HepG2 (cell line): ENCODE measurements around the gene CENPP. TPM values are rescaled to one million over a fixed set of nuclear protein-coding genes. Genes with fewer than 3 reads are reported as not detected.
A peak's percentile ranks its signal among the peaks of the same experiment; 100 is the strongest.

Experiments
- ATAC-seq: fragments of 200-7000 bp; cut with Tn5 transposase; 3 replicates; pipeline ENCODE4 v1.9.1; 2020; ENCODE audit warnings: mild to moderate bottlenecking, moderate library complexity
- BruUV-seq: library from RNA; stranded (reverse); fragments of 400-500 nt; replicated peaks from 2 replicates; lab custom pipeline; 2021; lab: Mats Ljungman, UMichigan
- CTCF ChIA-PET: fragments of 300-600 bp; formaldehyde crosslinking; extraction: SDS; loops from one replicate; lab custom pipeline; 2021; ENCODE audit warnings: low total read pairs, inconsistent platforms, low intra/inter-chr PET ratio; lab: Yijun Ruan, JAX
- POLR2A ChIA-PET: fragments of 350-600 bp; sonication (Branson Sonifier 250); formaldehyde crosslinking; loops from one replicate; lab custom pipeline; 2020; ENCODE audit warnings: antibody characterized with exemption, inconsistent platforms; lab: Yijun Ruan, JAX
- DNase-seq: peaks from one replicate; pipeline ENCODE4 v3.0.0-alpha.2; 2015; ENCODE audit warnings: low spot score
- FAIRE-seq: peaks from 3 replicates; lab custom pipeline; 2011; peaks lifted over from hg19 to GRCh38; lab: Jason Lieb, UNC
- H2AFZ ChIP-seq: one replicate; pipeline ENCODE4 v1.6.1; 2011; ENCODE audit warnings: low read length, inconsistent platforms
- H3K27ac ChIP-seq: fragments of 300-600 bp; 3 replicates; pipeline ENCODE4 v1.8.0; 2011; ENCODE audit warnings: mixed run types, mild to moderate bottlenecking, mixed read lengths, low read length, inconsistent platforms; ENCODE audit not compliant: insufficient read depth; ENCODE audit errors: extremely low read length
- H3K27me3 ChIP-seq, 2 experiments: fragments of 200-600 bp in 1 of 2; 2 replicates in 1 of 2; 3 replicates in 1 of 2; pipeline versions ENCODE4 v1.6.0 to v1.8.0; 2011; ENCODE audit warnings: low read length in 2 of 2, mild to moderate bottlenecking in 2 of 2, moderate library complexity in 2 of 2, inconsistent platforms in 1 of 2; ENCODE audit not compliant: insufficient read depth in 2 of 2, control insufficient read depth in 1 of 2
- H3K36me3 ChIP-seq, 2 experiments: fragments of 200-600 bp in 1 of 2; replicated peaks in 1 of 2; 2 replicates in 1 of 2; 3 replicates in 1 of 2; pipeline versions ENCODE4 v1.5.1 to v1.8.0; 2011; ENCODE audit warnings: low read length in 2 of 2, inconsistent platforms in 1 of 2; ENCODE audit not compliant: insufficient read depth in 2 of 2, control insufficient read depth in 1 of 2
- H3K4me1 ChIP-seq: 2 replicates; pipeline ENCODE4 v1.5.1; 2012; ENCODE audit warnings: low read length, inconsistent platforms; ENCODE audit not compliant: insufficient read depth
- H3K4me2 ChIP-seq: 2 replicates; pipeline ENCODE4 v1.6.0; 2011; ENCODE audit warnings: low read depth, low read length, inconsistent platforms
- H3K4me3 ChIP-seq, 3 experiments: fragments of 200-600 bp in 1 of 3; sonication (generic), shearing (Covaris generic) in 1 of 3; replicated peaks in 1 of 3; 2 replicates each; pipeline ENCODE4 v1.5.1; 2011 to 2016; ENCODE audit warnings: low read length in 3 of 3, inconsistent platforms in 2 of 3, low read depth in 2 of 3, mild to moderate bottlenecking in 2 of 3, control low read depth in 1 of 3, mixed read lengths in 1 of 3; ENCODE audit not compliant: insufficient read depth in 1 of 3
- H3K79me2 ChIP-seq: one replicate; pipeline ENCODE4 v1.6.1; 2011; ENCODE audit warnings: low read length, inconsistent platforms; ENCODE audit not compliant: insufficient read depth
- H3K9ac ChIP-seq: 2 replicates; pipeline ENCODE4 v1.6.0; 2011; ENCODE audit warnings: mild to moderate bottlenecking, low read depth, low read length, inconsistent platforms; ENCODE audit not compliant: insufficient read depth
- H3K9me3 ChIP-seq: 2 replicates; pipeline ENCODE4 v1.5.1; 2012; ENCODE audit warnings: mild to moderate bottlenecking, low read length
- H4K20me1 ChIP-seq: 2 replicates; pipeline ENCODE4 v1.6.0; 2011; ENCODE audit warnings: inconsistent platforms, mild to moderate bottlenecking, low read length, moderate library complexity; ENCODE audit not compliant: insufficient read depth
- ATF7 ChIP-seq, 2 experiments: fragments of 450-650 bp in 1 of 2; sonication (generic) in 1 of 2; formaldehyde crosslinking in 1 of 2; IDR thresholded peaks; 2 replicates each; pipeline versions ENCODE4 v1.4.0 to v1.6.1; 2016 to 2020; ENCODE audit warnings: antibody characterized with exemption in 1 of 2, mild to moderate bottlenecking in 1 of 2, missing genetic modification reagents in 1 of 2
- FOXA1 ChIP-seq, 2 experiments: fragments of 450-650 bp in 1 of 2; sonication (generic) in 1 of 2; formaldehyde crosslinking in 1 of 2; IDR thresholded peaks; 2 replicates each; pipeline versions ENCODE4 v1.4.0 to v1.6.1; 2016 to 2020; ENCODE audit warnings: missing genetic modification reagents in 1 of 2
- KAT2B ChIP-seq: fragments of 150-350 bp; IDR thresholded peaks from 2 replicates; pipeline ENCODE4 v1.6.1; 2014; ENCODE audit warnings: low read depth, low read length, borderline replicate concordance
- NPAS2 ChIP-seq: sonication (generic); formaldehyde crosslinking; IDR thresholded peaks from 2 replicates; pipeline ENCODE4 v1.8.0; 2022; ENCODE audit warnings: mild to moderate bottlenecking, missing genetic modification reagents, borderline replicate concordance
- RNF219 ChIP-seq: sonication (generic); formaldehyde crosslinking; IDR thresholded peaks from 2 replicates; pipeline ENCODE4 v1.5.0; 2020; ENCODE audit warnings: mild to moderate bottlenecking, missing genetic modification reagents
- SKI ChIP-seq: fragments of 450-650 bp; IDR thresholded peaks from one replicate; pipeline ENCODE4 v1.6.1; 2018; ENCODE audit warnings: mild to moderate bottlenecking; ENCODE audit not compliant: partially characterized antibody
- TRIM24 ChIP-seq: sonication (generic); formaldehyde crosslinking; IDR thresholded peaks from 2 replicates; pipeline ENCODE4 v1.8.0; 2022; ENCODE audit warnings: mild to moderate bottlenecking, missing genetic modification reagents
- ZBTB25 ChIP-seq: IDR thresholded peaks from 2 replicates; pipeline ENCODE4 v1.6.1; 2018; ENCODE audit warnings: missing genetic modification reagents
- ZFAT ChIP-seq: sonication (generic); formaldehyde crosslinking; conservative IDR thresholded peaks from 2 replicates; pipeline ENCODE4 v1.8.1; 2023; ENCODE audit warnings: missing genetic modification reagents, inconsistent platforms
- ZNF256 ChIP-seq: sonication (generic); formaldehyde crosslinking; conservative IDR thresholded peaks from 2 replicates; pipeline ENCODE4 v1.4.0; 2020; ENCODE audit warnings: missing genetic modification reagents
- ZNF441 ChIP-seq: sonication (generic); formaldehyde crosslinking; IDR thresholded peaks from 2 replicates; pipeline ENCODE4 v1.7.0; 2021; ENCODE audit warnings: missing genetic modification reagents, borderline replicate concordance
- ZSCAN12 ChIP-seq: sonication (generic); formaldehyde crosslinking; IDR thresholded peaks from 2 replicates; pipeline ENCODE4 v1.9.0; 2021; ENCODE audit warnings: mild to moderate bottlenecking, missing genetic modification reagents
- WGBS: methylation state at CpG from one replicate; pipeline ENCODE4 v1.1.6; 2017; ENCODE audit warnings: low lambda C conversion rate; 5-methylcytosine and 5-hydroxymethylcytosine counted together
- in situ Hi-C: cut with HindIII; loops from 2 replicates; pipeline ENCODE4 v1.10.0; 2017; ENCODE audit warnings: low pct_unique_long_range_greater_than_20kb; ENCODE audit not compliant: extremely low pct_ligation_motif_present
- intact Hi-C: fragments of 100-400 bp; cut with micrococcal nuclease; formaldehyde crosslinking; loops from one replicate; pipeline ENCODE4 v1.10.0; 2022; ENCODE audit not compliant: unreplicated experiment
- polyA plus RNA-seq, 8 experiments: library from polyadenylated mRNA; depleted of rRNA in 3 of 8; stranded (reverse) in 7 of 8; unstranded in 1 of 8; fragments of >200 nt; fragmentation: Illumina TruSeq in 4 of 8; extraction: Trizol in 4 of 8; gene quantifications; 2 replicates each; pipeline versions ENCODE4 v1.2.1 to v1.2.3, GENCODE V29; 2011 to 2016; ENCODE audit warnings: low read depth in 4 of 8, missing spikeins in 1 of 8, mixed read lengths in 1 of 8; ENCODE audit not compliant: insufficient read depth in 1 of 8
- total RNA-seq, 5 experiments: library from RNA; depleted of rRNA; stranded (reverse); fragments of >200 nt; fragmentation: Illumina TruSeq; extraction: Trizol; gene quantifications; 2 replicates each; pipeline ENCODE4 v1.2.3, GENCODE V29; 2016; ENCODE audit warnings: low read depth in 1 of 5
- TF ChIP-seq, protein P1 (sequence below): IDR thresholded peaks from 2 replicates; pipeline ENCODE4 v1.6.1; 2016; ENCODE audit warnings: mild to moderate bottlenecking
- TF ChIP-seq, protein P2 (sequence below): sonication (generic); formaldehyde crosslinking; IDR thresholded peaks from 2 replicates; pipeline ENCODE4 v1.5.0; 2020; ENCODE audit warnings: mild to moderate bottlenecking, missing genetic modification reagents
- TF ChIP-seq, protein P3 (sequence below): sonication (generic); formaldehyde crosslinking; IDR thresholded peaks from 2 replicates; pipeline ENCODE4 v1.5.0; 2020; ENCODE audit warnings: missing genetic modification reagents

Gene CENPP
- total and polyA plus RNA-seq, 2 of the 13 experiments (the other 11 are each of a cell fraction or from before 2014, with no cell fraction given): 2.0 to 11.4 TPM

DNA sequence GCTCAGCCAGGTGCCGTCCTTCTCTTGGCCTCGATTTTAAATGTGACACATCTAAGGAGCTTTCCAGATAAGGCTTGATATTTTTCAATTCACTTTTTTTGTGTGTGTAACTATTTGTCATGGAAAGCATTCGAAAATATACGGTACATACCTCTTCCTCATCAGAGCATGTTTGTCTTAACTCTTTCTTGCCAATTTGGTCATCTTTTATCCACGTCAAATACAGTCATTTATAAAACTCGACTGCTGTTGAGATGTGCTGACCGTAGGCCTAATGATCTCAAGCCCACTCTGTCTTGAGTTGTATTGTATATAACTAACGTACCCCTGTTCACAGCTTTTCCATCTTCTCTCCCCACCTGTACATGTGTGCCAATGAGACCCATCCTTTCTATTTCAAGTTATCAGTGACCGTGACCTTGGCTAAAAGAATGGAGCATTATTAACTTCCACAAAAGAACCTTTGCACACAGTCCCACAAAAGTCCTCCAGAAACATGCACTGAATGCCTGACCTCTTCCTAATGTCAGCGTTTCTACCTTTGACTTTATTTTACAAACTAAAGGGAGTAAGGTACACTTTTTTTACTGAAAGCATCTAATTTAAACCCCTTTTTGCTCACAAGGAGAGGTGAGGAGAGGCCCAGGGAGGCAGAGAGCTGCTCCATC lies 282.6 kb downstream of the CENPP start:
- WGBS: 62% methylated on average over 10 of the region's 10 CpGs
- Histone ChIP-seq H2AFZ (no peak overlapping the region), H3K4me2 (peak overlapping the region; percentile 46), H3K27me3 (no peaks in the 10 kb centered on the region), H3K9me3 (no peaks in the 10 kb centered on the region), H3K4me1 (peaks cover 31% of the 10 kb centered on the region), H3K36me3 (peaks cover 0 to 6% of the 10 kb centered on the region in 2 experiments; a peak in 1 of 5 replicates), H3K79me2 (no peaks in the 10 kb centered on the region), H3K9ac (peak overlapping the region; percentile 45; the same call in 1 of the 2 replicates), H3K4me3 (no peak overlapping the region; a peak in 1 of 6 replicates), H4K20me1 (no peaks in the 10 kb centered on the region), H3K27ac (peak overlapping the region; percentile 65)
- intact Hi-C loops (no loop called here), in situ Hi-C loops (no loop called here)
- peak; percentile 65 for ATAC-seq
- peak; percentile 58 for DNase-seq
- no peak for FAIRE-seq
- POLR2A ChIA-PET: interaction anchor here (1.4 kb wide), 1 partner anchor 8 kb away, joined by 5 read pairs; no protein-coding TSS in a partner anchor
- no TSS peak for BruUV-seq
- CTCF ChIA-PET: no interaction called here
- TF ChIP-seq FOXA1 (IDR thresholded peaks at IDR 0.05): no peak
- TF ChIP-seq FOXA1 (CRISPR knock-in tag; IDR thresholded peaks at IDR 0.05): no peak
- TF ChIP-seq KAT2B: no peak
- TF ChIP-seq, protein P1, sequence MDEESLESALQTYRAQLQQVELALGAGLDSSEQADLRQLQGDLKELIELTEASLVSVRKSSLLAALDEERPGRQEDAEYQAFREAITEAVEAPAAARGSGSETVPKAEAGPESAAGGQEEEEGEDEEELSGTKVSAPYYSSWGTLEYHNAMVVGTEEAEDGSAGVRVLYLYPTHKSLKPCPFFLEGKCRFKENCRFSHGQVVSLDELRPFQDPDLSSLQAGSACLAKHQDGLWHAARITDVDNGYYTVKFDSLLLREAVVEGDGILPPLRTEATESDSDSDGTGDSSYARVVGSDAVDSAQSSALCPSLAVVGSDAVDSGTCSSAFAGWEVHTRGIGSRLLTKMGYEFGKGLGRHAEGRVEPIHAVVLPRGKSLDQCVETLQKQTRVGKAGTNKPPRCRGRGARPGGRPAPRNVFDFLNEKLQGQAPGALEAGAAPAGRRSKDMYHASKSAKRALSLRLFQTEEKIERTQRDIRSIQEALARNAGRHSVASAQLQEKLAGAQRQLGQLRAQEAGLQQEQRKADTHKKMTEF (CRISPR knock-in tag): peak; percentile 24; the same call in 1 of the 2 replicates
- TF ChIP-seq, protein P2, sequence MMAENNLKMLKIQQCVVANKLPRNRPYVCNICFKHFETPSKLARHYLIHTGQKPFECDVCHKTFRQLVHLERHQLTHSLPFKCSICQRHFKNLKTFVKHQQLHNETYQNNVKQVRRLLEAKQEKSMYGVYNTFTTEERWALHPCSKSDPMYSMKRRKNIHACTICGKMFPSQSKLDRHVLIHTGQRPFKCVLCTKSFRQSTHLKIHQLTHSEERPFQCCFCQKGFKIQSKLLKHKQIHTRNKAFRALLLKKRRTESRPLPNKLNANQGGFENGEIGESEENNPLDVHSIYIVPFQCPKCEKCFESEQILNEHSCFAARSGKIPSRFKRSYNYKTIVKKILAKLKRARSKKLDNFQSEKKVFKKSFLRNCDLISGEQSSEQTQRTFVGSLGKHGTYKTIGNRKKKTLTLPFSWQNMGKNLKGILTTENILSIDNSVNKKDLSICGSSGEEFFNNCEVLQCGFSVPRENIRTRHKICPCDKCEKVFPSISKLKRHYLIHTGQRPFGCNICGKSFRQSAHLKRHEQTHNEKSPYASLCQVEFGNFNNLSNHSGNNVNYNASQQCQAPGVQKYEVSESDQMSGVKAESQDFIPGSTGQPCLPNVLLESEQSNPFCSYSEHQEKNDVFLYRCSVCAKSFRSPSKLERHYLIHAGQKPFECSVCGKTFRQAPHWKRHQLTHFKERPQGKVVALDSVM (CRISPR knock-in tag): peak; percentile 14; the same call in 1 of the 2 replicates
- TF ChIP-seq ZFAT (CRISPR knock-in tag): no peak
- TF ChIP-seq TRIM24 (CRISPR knock-in tag): no peak
- TF ChIP-seq, protein P3, sequence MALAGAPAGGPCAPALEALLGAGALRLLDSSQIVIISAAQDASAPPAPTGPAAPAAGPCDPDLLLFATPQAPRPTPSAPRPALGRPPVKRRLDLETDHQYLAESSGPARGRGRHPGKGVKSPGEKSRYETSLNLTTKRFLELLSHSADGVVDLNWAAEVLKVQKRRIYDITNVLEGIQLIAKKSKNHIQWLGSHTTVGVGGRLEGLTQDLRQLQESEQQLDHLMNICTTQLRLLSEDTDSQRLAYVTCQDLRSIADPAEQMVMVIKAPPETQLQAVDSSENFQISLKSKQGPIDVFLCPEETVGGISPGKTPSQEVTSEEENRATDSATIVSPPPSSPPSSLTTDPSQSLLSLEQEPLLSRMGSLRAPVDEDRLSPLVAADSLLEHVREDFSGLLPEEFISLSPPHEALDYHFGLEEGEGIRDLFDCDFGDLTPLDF (CRISPR knock-in tag): no peak
- TF ChIP-seq SKI: peak; percentile 26
- TF ChIP-seq ZBTB25: no peak
- no peak for TF ChIP-seq ZNF441
- no peak for TF ChIP-seq ZNF256
- TF ChIP-seq ATF7 (IDR thresholded peaks at IDR 0.05): no peak
- TF ChIP-seq ATF7 (CRISPR knock-in tag; IDR thresholded peaks at IDR 0.05): no peak
- no peak for TF ChIP-seq ZSCAN12
- no peak for TF ChIP-seq RNF219
- TF ChIP-seq NPAS2 (CRISPR knock-in tag): no peak
